OCI-LY7 (cell line): ENCODE data around the gene CACNA1H.

Experiments used
- EZH2phosphoT487 ChIP-seq: fragments of 200-600 bp; sonication (generic); IDR thresholded peaks from 2 replicates; pipeline ENCODE4 v1.6.1; 2018; ENCODE audit warnings: low read depth, borderline replicate concordance, mild to moderate bottlenecking, mixed run types, antibody characterized with exemption, low read length, moderate library complexity, mixed read lengths
- TF ChIP-seq, protein P1 (sequence below): fragments of 200-600 bp; sonication (generic); conservative IDR thresholded peaks from 2 replicates; pipeline ENCODE4 v1.5.1; 2014; ENCODE audit warnings: mild to moderate bottlenecking, antibody characterized with exemption, low read length, moderate library complexity, mixed read lengths

DNA sequence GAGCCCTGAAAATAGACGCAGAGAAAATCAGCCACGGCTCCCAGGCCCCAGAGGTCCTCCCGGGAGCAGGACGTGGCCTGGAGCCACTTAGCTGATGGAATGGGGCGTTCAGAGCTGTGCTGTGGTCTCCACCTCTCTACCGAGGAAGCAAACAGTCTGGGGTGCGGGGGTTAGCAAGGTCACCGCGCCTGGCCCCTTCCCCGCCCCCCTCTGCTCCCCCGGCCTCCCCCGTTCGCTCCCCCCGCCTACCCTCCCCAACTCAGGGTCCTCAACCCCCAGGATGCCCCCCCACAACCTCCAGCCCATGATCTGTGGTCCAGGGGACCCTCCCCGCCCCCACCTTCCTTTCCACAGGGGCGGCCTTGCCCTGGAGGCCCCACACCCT, 36.2 kb upstream of the CACNA1H start:
- TF ChIP-seq, protein P1, sequence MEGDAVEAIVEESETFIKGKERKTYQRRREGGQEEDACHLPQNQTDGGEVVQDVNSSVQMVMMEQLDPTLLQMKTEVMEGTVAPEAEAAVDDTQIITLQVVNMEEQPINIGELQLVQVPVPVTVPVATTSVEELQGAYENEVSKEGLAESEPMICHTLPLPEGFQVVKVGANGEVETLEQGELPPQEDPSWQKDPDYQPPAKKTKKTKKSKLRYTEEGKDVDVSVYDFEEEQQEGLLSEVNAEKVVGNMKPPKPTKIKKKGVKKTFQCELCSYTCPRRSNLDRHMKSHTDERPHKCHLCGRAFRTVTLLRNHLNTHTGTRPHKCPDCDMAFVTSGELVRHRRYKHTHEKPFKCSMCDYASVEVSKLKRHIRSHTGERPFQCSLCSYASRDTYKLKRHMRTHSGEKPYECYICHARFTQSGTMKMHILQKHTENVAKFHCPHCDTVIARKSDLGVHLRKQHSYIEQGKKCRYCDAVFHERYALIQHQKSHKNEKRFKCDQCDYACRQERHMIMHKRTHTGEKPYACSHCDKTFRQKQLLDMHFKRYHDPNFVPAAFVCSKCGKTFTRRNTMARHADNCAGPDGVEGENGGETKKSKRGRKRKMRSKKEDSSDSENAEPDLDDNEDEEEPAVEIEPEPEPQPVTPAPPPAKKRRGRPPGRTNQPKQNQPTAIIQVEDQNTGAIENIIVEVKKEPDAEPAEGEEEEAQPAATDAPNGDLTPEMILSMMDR, result no peak
- TF ChIP-seq EZH2phosphoT487, result no peak
